Nasal cavity respiratory epithelium epithelial cell of viscerocranial mucosa (primary cell): Measurements from ENCODE around the gene GPR158. TPM values are rescaled to one million over a fixed set of nuclear protein-coding genes. Genes with fewer than 3 reads are reported as not detected.

Experiments used
- total RNA-seq: library from RNA; depleted of rRNA; stranded (reverse); fragments of >200 nt; gene quantifications from 2 replicates; pipeline ENCODE4 v1.2.3, GENCODE V29; 2014

The GPR158 gene, protein sequence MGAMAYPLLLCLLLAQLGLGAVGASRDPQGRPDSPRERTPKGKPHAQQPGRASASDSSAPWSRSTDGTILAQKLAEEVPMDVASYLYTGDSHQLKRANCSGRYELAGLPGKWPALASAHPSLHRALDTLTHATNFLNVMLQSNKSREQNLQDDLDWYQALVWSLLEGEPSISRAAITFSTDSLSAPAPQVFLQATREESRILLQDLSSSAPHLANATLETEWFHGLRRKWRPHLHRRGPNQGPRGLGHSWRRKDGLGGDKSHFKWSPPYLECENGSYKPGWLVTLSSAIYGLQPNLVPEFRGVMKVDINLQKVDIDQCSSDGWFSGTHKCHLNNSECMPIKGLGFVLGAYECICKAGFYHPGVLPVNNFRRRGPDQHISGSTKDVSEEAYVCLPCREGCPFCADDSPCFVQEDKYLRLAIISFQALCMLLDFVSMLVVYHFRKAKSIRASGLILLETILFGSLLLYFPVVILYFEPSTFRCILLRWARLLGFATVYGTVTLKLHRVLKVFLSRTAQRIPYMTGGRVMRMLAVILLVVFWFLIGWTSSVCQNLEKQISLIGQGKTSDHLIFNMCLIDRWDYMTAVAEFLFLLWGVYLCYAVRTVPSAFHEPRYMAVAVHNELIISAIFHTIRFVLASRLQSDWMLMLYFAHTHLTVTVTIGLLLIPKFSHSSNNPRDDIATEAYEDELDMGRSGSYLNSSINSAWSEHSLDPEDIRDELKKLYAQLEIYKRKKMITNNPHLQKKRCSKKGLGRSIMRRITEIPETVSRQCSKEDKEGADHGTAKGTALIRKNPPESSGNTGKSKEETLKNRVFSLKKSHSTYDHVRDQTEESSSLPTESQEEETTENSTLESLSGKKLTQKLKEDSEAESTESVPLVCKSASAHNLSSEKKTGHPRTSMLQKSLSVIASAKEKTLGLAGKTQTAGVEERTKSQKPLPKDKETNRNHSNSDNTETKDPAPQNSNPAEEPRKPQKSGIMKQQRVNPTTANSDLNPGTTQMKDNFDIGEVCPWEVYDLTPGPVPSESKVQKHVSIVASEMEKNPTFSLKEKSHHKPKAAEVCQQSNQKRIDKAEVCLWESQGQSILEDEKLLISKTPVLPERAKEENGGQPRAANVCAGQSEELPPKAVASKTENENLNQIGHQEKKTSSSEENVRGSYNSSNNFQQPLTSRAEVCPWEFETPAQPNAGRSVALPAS (N-terminal part only)
- total RNA-seq: not detected in 2 replicates

DNA sequence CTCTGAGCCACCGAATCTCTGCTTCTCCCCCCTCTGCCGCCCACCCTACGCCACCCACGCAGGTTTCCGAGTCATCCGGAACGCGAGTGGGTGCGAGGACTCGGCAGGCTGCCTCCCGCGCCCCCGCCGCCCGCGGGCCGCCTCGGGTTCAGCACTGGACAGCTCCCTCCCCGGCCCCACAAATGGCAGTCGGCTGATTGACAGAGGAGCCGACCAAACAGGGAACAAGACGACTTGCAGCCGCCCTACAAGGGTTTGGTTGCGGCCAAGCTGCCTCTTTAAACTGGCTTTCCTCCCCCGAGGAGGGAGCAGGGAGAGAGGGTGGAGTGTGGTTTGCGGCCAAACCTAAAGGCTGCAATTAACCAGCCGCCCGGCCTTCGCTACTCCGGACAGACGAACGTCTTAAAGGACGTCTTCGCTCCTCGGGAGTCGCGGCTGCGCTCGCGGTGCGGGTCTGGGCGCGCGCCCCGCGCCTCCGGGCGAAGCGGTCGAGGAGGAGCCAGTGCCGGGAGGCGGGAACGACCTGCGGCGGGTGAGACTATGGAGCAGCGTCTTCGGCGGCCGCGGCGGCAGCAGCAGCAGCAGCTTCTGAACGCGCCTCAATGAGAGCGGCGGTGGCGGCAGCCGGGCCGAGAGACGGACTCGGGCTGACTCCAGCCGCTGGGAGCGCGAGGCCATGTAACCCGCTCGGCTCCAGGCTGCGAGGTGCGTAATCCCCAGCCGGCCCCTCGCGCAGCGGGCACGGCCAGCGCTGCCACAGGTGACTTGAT lies at the start of gene GPR158:
Gene GPR158 (plus strand): TSS at position 541 of the 770 bp plus-strand sequence. CDS start 420 bp downstream, outside the sequence.

Other genes starting within 250 kb of the GPR158 start
- 2.1 and 5.3 TPM in 2 replicates for gene PRTFDC1, start 222.4 kb upstream of the GPR158 start, total RNA-seq
- gene ENKUR, start 158.8 kb upstream of the GPR158 start, total RNA-seq: under 0.01 and 0.07 TPM in 2 replicates
- 9.2 and 10.3 TPM in 2 replicates for gene THNSL1, start 158.4 kb upstream of the GPR158 start, total RNA-seq